Kidney capillary endothelial cell (primary cell): ENCODE data around the gene MDP1.
"Not testable (repeated sequence)": the region's sequence is repeated elsewhere in the genome, so short reads cannot be mapped to it uniquely, and the experiment has no call there.

ENCODE experiments used
- DNase-seq: peaks from one replicate; pipeline ENCODE4 v3.0.0-alpha.2; 2018; ENCODE audit warnings: low spot score

Gene MDP1

DNA sequence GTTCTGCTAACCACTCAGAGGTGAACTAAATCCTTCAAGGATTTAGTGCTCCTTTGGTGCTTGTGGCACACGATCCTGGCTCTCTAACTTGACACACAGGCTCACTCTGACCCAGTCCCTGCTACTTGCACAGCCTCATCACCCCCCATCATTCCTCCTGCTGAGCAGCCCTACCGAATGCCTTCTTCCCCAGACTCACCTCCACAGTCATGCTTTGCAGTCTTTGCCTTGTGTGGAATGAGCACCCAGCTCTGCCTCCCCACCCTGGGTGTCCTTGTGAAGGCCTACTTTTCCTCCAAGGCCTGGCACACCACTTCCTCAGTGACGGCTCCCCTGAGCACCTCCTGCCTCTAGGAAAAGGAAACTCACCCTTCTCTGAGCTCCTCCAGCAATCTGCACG lies 34.5 kb upstream of the MDP1 start:
- DNase-seq: no peak

GRCh38 chr14:24249230-24250021 lies 33.6 kb upstream of the MDP1 start:
- DNase-seq: no peak

DNA sequence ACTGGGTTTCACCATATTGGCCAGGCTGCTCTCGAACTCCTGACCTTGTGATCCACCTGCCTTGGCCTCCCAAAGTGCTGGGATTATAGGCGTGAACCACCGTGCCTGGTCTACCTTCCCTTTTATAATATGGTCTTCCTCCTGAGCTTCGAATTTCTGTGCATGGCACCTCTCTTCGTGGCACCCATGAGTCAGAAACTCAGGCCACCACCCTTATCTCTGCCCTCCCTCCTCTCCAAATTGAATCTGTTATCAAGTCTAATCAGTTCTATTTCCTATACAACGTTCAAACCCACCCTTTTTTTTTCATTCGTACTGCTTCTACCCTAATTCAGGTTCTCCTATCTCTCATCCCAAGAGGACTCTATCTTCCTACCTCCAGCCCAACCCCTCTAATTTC lies 31.6 kb upstream of the MDP1 start:
- DNase-seq: no peak

- DNase-seq: no peak
Measured at GRCh38 chr14:24246765-24247212, 30.9 kb upstream of the MDP1 start.

DNA sequence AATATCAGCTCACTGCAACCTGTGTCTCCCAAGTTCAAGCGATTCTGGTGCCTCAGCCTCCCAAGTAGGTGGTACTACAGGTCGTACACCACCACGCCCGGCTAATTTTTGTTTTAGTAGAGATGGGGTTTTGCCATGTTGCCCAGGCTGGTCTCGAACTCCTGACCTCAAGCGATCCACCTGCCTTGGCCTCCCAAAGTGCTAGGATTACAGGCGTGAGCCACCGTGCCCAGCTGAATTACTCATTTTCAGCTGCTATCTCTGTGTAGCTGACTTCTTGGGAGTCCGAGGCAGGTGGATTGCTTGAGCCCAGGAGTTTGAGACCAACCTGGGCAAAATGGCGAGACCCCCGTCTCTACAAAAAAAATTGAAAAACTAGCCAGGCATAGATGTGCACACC lies 29.5 kb upstream of the MDP1 start:
- DNase-seq: not testable (repeated sequence)

DNA sequence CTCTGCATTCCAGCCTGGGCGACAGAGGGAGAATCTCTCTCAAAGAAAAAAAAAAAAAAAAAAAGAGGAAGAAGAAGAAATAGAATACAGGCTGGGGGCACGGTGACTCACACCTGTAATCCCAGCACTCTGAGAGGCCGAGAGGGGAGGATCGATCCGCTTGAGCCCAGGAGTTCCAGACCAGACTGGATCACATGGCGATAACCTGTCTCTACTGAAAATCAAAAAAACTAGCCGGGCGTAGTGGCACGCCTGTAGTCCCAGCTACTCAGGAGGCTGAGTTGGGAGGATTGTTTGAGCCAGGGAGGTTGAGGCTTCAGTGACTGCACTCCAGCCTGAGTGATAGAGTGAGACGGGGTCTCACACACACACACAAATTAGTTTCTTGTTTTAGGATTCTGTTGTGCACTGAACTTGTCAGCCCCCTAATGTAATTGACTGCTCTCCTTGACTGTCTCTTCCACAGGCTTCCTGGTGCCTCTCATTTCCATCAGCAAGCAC lies 27.5 kb upstream of the MDP1 start:
- DNase-seq: no peak

DNA sequence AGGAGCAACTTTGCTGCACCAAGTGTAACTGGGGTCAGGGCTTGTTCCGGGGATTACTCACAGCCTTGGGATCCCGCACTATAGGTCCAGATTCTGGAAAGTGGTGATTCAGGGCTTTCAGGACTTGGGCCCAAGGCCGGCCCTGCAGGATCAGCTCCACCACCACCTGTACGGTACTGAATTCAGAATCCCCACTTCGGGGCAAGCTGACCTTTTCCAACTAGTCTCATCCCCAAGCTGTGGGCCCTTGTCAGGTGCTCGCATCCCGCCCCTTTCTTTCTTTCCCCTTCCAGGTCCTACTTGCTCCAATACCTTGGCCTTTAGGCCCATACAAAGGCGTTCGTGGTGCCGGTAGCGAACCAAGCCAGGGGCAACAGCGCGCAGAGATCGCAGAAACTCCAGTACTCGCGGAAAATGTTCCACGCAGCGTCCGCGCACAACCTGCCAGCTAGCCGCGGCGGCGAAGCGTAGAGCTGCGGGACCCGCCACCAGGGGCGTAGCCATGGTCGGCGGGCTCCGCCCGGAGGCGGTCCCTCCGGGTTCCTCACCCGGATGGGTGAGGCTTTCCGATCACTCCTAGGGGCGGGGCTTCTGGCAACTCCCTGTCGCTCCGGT lies 26.1 kb upstream of the MDP1 start:
- peak; percentile 86 for DNase-seq

DNA sequence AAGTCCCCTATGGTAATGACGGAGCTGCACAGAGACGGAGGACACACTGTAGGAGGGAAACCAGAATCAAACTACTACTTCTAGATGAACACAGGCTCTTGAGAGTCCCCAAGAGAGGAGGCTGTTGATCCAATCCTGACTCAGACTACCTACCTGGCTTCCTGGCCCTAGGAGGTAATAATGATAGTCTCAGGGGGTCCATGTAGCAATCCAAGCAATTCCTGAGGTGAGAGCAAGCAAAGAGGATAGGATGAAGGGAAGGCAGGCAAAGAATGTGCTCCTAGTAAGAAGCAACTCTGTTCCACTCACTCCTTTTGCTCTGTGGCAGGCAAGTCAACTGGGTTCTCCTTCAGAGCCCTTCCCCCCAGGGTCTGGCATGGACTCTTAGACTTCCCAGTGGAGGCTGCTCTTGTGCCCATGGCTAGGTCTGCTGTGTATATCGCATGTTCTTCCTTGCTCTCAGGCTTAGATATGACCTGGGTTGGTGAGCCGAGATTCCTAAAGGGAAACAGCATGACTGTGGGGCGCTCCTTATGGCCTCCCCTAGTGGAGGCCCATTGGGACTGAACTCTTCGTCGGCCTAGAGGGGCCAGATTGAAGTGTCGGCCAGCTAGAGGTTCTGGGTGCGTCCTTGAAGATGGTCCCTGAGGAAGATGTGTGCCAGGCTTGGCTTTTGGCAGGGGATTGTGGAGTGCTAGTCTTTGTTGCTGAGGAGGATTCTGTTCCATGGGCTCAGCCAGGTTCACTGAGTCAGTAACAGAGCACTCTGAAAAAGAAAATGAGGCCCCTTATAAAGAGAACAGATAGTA lies 24.4 kb upstream of the MDP1 start:
- DNase-seq: no peak

DNA sequence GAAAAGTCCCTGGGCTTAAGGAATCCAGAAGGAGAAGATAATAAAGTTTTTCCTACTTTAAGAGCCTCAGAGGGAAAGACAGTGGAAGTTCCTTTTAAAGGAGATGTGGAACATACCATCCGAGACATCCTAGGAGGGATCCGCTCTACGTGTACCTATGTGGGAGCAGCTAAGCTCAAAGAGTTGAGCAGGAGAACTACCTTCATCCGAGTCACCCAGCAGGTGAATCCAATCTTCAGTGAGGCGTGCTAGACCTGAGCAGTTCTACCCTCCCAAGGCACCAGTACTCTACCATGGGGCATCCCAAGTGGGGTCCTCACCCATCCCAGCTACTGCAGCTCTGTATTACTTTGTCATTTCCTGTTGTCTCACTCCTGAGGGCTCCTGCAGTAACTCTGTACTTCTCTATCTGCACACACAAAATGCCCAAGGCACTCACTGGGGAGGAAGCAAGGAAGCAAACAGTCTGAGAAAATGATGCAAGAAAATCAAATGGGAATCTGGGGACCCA lies 22.7 kb upstream of the MDP1 start:
- DNase-seq: no peak

GRCh38 chr14:24238123-24238522 lies 22.3 kb upstream of the MDP1 start:
- DNase-seq: no peak

DNA sequence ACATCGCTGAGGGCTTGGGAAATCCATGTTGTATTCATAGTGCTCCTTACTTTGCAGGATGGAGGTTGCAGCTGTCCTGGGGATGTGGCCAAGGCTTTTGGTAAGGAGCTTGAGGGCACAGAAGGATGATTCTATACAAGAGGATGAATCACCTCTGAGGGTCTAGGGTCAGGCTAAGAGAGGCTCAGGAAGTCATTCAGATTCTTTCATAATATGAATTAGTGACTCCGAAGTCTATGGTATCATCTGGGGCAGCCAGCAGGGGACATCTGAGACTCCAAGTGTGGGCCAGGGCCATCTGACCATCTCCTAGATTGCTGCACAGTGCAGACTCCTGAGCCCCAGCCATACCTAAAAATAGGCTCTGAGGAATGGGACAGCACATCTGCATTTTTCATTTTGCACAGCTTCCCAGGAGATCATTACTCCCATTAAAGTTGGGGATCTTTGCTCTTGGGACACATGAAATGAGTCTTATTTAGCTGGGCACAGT lies 21.6 kb upstream of the MDP1 start:
- no peak for DNase-seq

DNA sequence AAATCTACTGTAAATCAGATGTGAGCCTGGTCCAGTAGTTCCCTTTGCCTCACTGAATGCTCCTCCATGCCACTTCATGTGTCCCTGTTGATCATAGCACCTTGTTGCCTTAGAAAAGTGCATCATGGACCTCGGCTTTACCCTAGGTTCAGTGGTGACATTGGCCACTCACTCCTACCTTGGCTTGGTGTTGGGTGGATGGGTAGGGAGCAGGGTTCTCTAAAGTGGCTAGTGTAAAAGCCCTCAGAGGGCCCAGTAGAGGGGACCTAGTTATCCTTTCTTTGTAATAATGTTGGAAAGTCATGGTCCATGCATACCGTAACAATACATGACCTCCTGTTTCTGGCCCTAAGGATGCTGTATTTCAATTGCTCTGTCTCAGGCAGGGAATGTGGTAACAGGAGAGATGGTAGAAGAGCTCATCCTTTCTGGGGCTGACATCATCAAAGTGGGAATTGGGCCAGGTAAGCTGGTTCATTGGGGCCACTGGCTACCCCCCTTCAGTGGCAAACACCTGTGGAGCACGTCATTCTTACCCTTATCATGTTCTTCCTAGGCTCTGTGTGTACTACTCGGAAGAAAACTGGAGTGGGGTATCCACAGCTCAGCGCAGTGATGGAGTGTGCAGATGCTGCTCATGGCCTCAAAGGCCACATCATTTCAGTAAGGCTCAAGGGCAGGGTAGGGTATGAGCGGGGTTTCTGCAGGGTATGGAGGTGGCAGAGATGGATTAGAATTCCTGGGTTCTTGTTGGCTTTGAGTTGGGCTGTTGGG lies 21.0 kb upstream of the MDP1 start:
- DNase-seq: no peak

- DNase-seq: no peak
Measured at GRCh38 chr14:24235804-24236688, 20.2 kb upstream of the MDP1 start.

DNA sequence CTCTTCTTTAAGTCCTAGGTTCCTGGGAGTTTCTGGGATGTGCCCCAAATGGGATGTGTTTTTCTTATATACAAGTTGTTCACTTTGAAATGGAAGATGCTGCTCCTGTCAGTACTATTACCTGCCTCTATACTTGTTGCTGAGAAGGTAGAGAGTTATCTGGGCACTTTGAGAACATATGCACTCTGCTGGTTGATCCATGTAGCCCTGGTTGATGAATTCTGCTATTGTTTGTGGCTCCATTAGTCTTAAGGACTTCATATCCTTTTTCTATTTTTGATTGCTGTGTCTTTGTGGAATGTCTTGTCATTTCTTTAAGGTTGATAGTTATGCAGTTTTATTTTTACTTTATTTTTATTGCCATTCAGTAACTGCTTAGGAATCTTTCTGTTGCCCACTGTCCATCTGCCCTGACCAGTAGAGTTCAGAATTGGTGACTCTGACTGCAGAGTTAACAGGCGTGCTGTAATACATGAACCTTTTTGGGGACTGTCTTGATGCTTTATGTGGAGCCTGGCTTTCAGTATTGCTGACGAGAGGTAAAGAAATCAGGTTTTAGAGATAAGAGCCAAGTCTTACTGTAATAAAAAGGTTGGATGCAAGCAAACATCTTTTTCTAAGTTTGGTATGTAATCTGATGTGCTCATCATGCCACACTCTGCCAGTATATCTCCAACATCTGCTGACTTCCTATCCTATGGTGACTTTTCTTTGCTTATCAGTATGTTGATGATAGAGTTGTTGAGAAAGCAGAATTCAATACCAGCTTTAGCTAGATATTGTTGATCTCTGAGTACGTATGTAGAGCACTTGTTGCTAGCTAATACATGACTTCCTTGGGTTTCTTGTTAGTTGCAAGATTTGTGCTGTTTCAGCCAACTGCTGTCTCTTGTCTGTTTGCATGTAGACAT lies 18.5 kb upstream of the MDP1 start:
- DNase-seq: no peak

DNA sequence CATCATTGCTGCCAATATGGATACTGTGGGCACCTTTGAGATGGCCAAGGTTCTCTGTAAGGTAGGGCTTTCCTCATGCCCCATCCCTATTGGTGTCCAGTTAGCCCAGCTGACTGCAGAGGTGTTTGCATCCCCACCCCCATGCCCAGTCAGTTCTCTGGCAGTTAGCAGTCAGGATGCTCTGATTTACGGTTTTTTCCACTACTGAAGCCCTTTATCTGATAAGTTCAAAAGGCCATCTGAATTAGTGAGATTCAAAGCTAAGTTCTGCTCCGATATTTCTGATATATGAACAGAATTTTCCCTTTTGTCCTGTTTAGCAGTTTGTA lies 17.6 kb upstream of the MDP1 start:
- DNase-seq: no peak

DNA sequence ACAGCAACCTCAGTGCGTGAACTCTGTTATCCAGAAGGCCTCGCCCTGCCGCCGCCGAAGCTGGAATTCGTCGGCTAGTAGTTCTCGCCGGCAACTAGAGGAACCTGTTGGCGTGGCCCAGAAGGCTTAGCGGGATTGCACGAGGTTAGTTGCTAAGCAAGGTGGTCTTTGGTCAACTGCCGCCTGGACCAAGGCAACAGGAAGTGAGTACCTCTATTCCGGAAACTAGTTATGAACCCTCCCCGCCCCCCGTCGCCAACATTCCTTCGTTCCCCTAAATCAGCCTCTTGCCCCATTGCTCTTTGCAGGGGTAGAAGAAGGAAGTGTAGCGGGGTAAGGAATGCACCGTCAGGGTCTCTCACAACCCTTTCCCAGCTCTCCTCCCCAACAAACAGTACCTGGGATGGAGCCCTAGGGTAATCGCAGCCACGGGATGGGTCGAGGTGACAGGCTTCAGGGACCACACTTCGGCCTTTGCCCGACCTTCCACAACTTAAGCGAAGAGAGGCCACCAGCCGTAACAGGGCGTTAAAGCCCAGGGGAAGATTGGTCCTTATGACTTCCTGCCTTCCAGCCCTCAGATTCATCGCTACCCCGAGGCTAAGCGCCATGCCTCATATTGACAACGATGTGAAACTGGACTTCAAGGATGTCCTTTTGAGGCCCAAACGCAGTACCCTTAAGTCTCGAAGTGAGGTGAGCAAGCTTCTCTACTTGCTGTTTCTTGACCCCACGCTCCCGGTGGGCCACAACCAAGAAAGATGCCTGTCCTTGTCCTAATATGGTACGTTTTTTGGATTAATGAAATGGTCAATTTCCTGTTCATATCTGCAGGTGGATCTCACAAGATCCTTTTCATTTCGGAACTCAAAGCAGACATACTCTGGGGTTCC lies 17.0 kb upstream of the MDP1 start, which contains the start of gene GMPR2:
GMPR2 (plus strand) TSS at position 285 of the 893 bp plus-strand sequence; CDS start at position 610, 325 bp downstream.
- no peak for DNase-seq

- peak; percentile 93 for DNase-seq
Measured at GRCh38 chr14:24232121-24232644, 16.3 kb upstream of the MDP1 start, which contains the start of gene NEDD8. NEDD8 (minus strand) TSS chr14:24232367; CDS start chr14:24232267, 100 bp downstream.
